ENCODE measurements around the gene ZNF440. TPM values are rescaled to one million over a fixed set of nuclear protein-coding genes. Genes with fewer than 3 reads are reported as not detected.

ZNF440 gene
- total RNA-seq, 1 donor from 2014 or later, result 12.4 TPM

Other genes starting within 250 kb of the ZNF440 start
- gene ACP5, start 236.6 kb upstream of the ZNF440 start, total RNA-seq, result 0.37 and 8.8 TPM in 2 replicates
- 20.1 and 28.9 TPM in 2 replicates for gene ZNF627, start 216.8 kb upstream of the ZNF440 start, total RNA-seq
- 11.7 and 15.1 TPM in 2 replicates for gene ZNF823, start 75.3 kb upstream of the ZNF440 start, total RNA-seq
- 8.0 and 10.4 TPM in 2 replicates for gene ZNF441, start 47.3 kb upstream of the ZNF440 start, total RNA-seq
- gene ZNF491, start 15.8 kb upstream of the ZNF440 start, total RNA-seq, result 1.5 and 1.6 TPM in 2 replicates
- 2.4 and 3.1 TPM in 2 replicates for gene ZNF439, start 34.5 kb downstream of the ZNF440 start, total RNA-seq
- gene ZNF69, start 73.5 kb downstream of the ZNF440 start, total RNA-seq, result 13.0 and 15.8 TPM in 2 replicates
- gene ZNF700, start 110.8 kb downstream of the ZNF440 start, total RNA-seq, result 8.8 and 11.2 TPM in 2 replicates
- gene ZNF763, start 150.8 kb downstream of the ZNF440 start, total RNA-seq, result 1.6 and 3.1 TPM in 2 replicates
- gene ZNF433, start 221.4 kb downstream of the ZNF440 start, total RNA-seq, result 2.0 and 2.6 TPM in 2 replicates
- gene ZNF878, start 238.7 kb downstream of the ZNF440 start, total RNA-seq, result 0.17 and 0.70 TPM in 2 replicates